T-helper 2 cell treated with Interferon-gamma antibody and Interleukin-4, amounts not matched to agents 100 ng/mL and 5 ng/mL, for 36 hours (primary cell): ENCODE data around the gene BLOC1S1. TPM values are rescaled to one million over a fixed set of nuclear protein-coding genes. Genes with fewer than 3 reads are reported as not detected.

Experiments
- intact Hi-C: fragments of 100-400 bp; cut with micrococcal nuclease; formaldehyde crosslinking; loops from one replicate; pipeline ENCODE4 v1.15.1; 2023
- total RNA-seq: library from RNA; stranded (reverse); gene quantifications from 2 replicates; pipeline ENCODE4 v1.2.3, GENCODE V29; 2022

Gene BLOC1S1
- 118 and 123 TPM in 2 replicates for total RNA-seq

GRCh38 chr12:55715833-55716581 is at the start of gene BLOC1S1:
BLOC1S1 (plus strand) TSS chr12:55716046; CDS start chr12:55716052, 6 bp downstream.
- intact Hi-C loops: loop anchor here (1.0 to 5.0 kb wide), 4 partner anchors 13 to 971 kb away; partner anchors contain the start of genes CD63, PTGES3 and SARNP

GRCh38 chr12:55666508-55666907 is 49.3 kb upstream of the BLOC1S1 start:
- intact Hi-C loops: no loop called here

DNA sequence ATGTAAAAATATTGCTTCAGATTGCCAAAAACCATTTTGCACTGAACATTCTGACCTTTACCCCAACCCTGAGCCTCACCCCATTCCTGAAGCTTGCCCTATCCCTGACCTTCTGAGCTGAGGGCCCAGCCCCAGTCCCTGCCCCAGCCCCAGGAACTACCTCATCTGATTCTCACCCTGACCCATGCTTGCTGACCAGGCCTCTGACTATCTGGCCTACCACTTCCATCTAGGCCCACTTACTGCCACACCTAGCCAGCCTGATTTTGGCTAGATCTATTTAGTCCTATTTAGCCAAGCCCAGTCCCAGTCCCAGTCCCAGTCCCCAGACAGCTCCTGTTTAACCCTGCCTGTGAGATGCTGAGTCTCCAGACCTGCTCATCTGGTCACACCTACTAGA is 45.6 kb upstream of the BLOC1S1 start:
- intact Hi-C loops: no loop called here

DNA sequence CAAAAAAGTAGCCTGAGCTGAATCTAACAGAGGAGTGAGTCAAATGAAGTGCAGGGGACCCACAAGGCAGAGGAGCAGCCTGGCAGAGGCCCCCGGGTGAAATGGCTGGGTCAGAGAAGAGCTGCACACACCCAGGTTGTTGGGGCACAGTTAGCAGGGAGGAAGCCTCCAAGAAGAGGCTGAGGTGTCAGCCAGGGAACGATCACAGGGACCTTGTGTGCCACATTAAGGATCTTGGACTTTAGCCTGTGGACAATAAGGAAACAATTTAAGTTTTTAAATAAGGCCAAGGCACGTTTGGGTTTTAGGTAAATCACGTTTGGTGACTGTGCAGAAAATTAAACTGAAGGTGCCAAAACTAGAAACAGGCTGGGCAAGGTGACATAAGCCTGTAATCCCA is 44.1 kb upstream of the BLOC1S1 start:
- intact Hi-C loops: no loop called here

- intact Hi-C loops: no loop called here
Measured at GRCh38 chr12:55673638-55674037, 42.2 kb upstream of the BLOC1S1 start.

DNA sequence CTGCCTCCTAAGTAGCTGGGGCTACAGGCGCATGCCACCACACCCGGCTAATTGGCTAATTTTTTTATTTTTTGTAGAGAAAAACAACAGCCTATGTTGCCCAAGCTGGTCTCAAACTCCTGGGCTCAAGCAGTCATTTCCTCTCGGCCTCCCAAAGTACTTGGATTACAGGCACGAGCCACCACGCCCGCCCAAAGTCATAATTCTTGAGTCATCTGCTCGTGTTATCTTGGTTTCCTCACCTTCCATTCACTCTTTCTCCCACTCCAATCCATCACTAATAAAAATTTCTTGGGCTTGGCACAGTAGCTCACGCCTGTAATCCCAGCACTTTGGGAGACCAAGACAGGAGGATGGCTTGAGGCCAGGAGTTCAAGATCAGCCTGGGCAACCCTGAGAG is 40.2 kb upstream of the BLOC1S1 start:
- intact Hi-C loops: no loop called here

DNA sequence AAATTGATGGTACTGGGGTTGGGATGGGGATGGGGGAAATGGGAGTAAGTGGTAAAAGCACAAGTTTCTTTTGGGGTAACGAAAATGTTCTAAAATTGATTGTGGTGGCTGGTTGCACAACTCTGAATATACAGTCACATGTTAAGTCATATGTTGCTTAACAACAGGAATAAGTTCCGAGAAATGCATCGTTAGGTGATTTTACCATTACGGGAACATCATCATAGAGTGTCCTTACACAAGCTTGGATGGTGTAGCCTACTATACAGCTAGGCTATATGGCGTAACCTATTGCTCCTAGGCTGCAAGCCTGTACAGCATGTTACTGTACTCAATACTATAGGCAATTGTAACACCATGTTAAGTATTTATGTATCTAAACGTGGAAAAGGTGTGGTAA is 39.1 kb upstream of the BLOC1S1 start:
- intact Hi-C loops: no loop called here

DNA sequence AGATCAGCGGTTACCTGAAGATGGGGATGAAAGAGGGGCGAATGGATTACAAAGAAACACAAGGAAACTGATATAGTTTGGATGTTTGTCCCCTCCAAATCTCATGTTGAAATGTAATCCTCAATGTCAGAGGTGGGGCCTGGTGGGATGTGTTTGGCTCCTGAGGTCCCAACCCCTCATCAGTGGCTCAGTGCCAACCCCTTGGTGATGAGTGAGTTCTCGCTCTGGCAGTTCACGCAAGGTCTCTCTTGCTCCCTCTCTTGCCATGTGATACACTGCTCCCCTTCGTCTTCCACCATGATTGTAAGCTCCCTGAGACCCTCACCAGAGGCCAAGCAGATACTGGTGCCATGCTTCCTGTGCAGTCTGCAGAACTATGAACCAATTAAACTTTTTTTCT is 36.2 kb upstream of the BLOC1S1 start:
- intact Hi-C loops: no loop called here

DNA sequence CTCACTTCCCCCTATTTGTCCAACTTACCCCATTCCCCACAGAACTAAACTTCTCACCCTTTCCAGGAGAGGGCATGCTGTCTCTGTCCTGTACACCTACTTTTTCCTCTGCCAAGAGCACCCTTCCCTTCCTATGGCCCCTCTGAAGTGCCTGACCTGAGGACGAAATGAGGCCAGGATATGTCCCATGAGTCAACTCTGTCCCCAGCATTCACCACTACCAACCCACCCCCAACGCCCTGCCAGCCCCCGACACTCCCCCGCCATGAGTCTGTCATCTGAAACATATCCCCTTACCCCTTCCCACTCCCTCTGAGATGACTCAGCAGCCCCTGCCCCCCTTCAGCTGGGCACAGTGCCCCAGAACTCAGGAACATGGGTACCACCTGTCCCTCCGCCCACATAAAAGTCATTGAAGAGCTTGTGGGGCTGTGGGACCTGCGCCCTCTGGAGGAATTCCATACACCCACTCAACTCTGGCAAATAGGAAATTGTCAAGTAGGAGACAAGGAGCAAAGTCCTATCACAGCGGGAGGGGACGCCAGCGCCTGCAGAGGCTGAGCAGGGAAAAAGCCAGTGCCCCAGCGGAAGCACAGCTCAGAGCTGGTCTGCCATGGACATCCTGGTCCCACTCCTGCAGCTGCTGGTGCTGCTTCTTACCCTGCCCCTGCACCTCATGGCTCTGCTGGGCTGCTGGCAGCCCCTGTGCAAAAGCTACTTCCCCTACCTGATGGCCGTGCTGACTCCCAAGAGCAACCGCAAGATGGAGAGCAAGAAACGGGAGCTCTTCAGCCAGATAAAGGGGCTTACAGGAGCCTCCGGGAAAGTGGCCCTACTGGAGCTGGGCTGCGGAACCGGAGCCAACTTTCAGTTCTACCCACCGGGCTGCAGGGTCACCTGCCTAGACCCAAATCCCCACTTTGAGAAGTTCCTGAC is 34.4 kb upstream of the BLOC1S1 start:
- intact Hi-C loops: no loop called here

- intact Hi-C loops: no loop called here
Measured at GRCh38 chr12:55682087-55682796, 33.6 kb upstream of the BLOC1S1 start.

- intact Hi-C loops: no loop called here
Measured at GRCh38 chr12:55683676-55684075, 32.2 kb upstream of the BLOC1S1 start.

DNA sequence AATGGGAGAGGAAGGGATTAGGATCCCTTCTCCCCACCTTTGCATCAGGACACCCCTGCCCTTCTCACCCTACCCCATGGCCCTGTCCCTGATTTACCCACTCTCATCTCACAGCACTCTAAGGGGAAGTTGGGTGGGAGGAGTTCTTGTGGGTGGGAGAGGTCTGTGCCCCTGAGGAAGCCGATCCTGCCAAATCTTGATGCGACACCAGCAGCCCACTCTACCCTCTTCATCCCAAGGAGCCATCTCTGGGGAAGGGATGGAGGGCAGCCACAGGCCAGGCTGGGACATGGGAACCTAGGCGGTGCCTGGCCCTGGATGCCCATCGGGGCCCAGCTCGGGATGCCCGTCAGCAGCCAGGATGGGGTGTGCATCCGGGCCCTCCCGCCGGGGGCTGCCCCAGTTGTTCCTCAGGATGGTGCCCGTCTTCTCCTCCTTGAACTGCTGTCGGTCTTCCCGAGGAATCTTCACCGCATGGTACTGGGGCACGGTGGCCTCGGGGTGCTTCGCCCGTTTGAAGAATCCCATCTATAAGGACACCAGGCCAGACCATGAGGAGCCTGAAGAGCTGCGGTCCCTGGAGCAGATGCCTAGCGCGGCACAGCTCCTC is 31.0 kb upstream of the BLOC1S1 start:
- intact Hi-C loops: no loop called here

DNA sequence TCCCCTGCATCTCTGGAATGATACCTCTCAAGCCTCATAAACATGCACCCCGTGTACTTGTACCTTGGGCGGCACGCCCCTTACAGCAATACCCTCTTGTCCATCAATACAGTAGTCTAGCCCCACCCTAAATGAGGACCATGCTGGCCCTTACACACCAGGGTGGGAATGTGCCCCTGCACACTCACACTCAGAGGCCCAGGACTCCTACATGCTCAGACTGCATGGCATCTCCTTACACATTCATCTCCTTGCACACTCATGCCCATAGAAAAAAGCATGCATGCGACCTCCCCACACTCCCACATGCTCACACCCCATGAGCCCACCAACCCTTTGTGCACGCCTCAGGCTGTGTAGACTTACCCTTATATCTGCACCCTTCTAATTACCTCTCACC is 30.2 kb upstream of the BLOC1S1 start:
- intact Hi-C loops: no loop called here

- intact Hi-C loops: no loop called here
Measured at GRCh38 chr12:55686366-55687010, 29.4 kb upstream of the BLOC1S1 start.

- intact Hi-C loops: no loop called here
Measured at GRCh38 chr12:55687746-55688145, 28.1 kb upstream of the BLOC1S1 start.

DNA sequence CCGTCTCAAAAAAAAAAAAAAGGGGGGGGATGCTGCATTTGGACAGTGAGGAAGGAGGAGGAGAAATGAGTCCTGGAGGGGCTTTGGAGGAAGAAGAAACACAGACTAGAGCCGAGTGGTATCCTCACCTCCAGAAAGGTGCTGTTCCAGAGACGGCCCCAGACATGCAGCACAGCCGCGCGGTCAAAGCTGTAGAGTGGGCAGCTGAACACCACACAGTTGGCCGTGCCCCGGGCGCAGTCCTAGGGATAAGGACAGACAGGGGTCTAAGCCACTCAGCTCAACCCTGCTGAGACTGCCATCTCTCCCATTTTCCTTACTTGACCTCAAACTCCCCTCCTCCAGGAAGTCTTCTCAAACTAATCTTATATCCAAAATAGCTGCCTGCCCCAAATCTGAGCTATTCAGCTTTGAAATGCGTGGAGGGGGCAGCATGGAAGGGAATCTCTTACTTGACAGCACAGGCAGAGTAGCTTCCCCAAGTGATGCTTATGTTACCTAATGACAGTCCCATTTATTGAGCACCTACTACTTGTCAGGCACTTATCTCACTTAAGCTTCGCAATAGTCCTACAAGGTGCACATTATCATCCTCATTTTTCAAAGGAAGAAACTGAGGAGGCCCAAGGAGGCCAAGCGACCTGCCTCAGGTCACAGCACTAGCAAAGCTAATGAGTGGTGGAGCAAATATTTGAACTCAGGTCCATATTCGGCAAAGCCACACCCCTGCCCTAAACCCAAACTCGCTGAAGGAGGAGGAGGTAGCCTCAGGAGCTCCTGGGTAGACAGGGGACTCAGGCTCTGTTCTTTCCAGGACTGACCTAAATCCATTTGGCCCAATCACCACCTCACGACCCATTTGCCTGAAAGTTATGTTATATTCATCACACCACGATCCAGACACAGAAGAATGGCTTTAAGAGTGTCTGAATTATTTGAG is 26.9 kb upstream of the BLOC1S1 start:
- intact Hi-C loops: no loop called here

DNA sequence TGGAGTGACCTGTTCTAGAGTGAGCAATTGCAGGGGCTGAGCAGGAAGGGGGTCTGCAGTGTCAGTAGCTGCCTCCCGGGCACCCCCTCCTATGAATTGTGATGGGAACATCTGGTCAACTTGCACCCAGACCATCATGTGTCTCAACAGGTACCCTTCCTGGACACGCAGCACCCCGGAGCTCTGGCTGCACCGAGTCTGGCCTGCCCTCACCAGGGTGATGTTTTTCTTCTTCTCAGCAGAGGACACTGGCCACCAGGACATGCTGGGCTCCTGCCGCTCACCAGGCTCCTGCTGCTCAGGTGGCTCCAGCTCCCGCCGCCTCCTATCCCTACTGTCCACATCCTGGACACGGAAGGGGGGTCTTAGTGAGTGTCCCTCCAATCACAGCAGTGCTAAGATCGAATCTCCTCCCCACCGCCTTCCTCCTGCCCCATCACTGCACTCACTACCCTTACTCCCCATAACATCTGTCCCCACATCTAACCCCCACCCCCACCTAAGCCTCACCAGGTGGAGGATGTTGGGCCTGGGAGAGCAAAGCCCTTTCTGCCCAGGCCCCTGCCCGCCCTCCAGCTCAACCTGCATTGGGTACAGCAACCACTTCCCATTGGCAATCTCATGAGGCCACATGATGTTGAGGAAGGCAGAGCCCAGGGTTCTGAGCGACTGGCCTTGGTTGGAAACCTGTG is 23.1 kb upstream of the BLOC1S1 start:
- intact Hi-C loops: no loop called here

DNA sequence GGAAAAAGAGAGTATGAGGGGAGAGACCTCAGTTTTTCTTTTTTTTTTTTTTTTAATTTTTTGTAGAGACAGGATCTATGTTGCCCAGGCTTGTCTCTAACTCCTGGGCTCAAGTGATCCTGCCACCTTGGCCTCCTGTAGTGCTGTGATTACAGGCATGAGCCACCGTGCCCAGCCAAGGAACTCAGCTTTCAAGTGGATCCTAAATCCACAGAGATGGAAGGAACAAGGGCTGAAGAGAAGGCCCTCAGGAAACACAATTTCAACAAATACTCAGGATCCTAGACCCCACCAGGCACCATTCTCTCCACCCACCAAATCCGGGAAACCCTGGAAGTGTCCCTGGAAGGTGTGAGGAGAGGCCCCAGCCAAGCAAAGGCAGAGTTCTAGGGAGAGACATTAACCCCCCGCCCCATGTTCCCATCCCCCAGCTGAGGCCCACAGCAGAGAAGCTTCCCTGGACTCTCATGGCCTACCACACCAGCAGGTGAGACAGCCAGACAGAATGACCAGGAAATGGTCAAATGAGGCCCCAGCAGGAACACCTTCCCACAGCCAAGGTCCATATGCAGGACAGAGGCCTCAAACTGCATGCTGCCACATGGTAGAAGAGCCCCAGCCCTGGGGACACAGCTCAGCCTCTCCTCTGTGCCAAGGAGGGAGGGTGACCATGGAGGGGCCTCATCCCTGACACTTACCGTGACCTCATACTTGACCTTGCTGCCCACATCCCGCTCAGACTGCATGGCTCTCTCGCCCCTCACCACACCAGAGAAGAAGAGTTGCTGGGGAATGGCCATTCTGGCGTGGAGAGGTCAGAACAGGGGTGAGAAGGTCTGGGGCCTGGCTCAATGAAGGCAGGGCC is 22.3 kb upstream of the BLOC1S1 start:
- intact Hi-C loops: no loop called here
